ENCODE results near the gene NT5DC2. TPM values are rescaled to one million over a fixed set of nuclear protein-coding genes. Genes with fewer than 3 reads are reported as not detected.

The NT5DC2 gene
- total and polyA plus RNA-seq, 8 donors = 4.6 to 56.2 (median 21.6) TPM

DNA sequence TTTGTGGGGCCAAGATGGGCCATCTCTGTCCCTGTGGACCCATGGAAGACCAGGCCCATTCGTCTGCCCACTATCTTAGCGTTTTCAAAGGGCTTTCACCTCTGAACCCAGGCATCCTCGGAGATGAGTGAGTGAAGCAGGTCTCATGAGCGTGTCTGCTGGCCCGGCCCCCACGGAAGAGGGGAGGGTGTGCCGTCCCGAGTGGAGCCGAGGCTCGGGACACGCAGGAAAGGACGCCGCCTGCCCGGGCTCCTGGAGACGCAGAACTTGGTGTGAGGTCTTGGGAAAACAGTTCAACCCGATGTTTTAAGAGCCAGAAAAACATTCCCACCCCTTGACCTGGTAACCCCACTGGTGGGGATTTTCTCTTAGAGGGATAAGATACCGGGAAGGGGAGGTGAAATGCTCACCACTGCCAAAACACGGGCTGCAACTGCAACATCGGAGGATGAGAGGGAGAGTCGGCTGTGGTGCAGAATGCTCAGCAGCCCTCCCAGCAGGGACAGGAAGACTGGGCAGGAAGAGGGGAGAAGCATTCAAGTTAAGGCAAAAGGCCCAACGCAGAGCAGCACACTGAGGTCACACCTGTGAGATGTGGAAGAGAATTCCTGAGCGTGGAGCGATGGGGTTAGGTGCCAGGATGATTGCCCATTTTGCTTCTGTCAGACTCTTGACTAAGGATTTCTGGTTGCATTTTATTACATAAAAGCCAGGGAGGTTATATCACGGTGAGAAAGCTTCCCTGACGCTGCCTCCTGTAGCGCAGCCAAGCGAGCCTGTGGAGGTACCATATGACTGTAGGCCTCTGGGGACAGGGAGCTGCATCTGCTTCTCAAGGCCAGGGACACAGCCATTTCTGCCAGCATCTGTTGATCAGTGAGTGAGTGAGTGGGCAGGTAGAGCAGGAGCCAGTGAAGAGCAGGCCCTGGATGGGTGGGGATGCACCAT, 52.6 kb downstream of the NT5DC2 start:
- H3K4me3 ChIP-seq = no peak overlapping the region
- TF ChIP-seq EP300 (IDR thresholded peaks at IDR 0.05) (no peak), POLR2A (IDR thresholded peaks at IDR 0.05) (no peak), POLR2AphosphoS5 (IDR thresholded peaks at IDR 0.05) (no peak), CTCF (IDR thresholded peaks at IDR 0.05) (no peak)
- peak in 1 of 2 donors; percentile 5 for DNase-seq
- no peaks in the 10 kb centered on the region for H3K9me3 ChIP-seq
- H3K4me1 ChIP-seq = peaks cover 0 to 21% (median 8%) of the 10 kb centered on the region in 4 donors
- H3K27ac ChIP-seq = no peak overlapping the region
- 86 to 92% (median 92%) methylated on average over 23 to 27 of the region's 27 CpGs for WGBS, 5 donors
- intact Hi-C loops (cut with DNase I; ENCODE audit: low total_unique reads) = no loop called here
- no peaks in the 10 kb centered on the region for H3K27me3 ChIP-seq
- peaks cover 72 to 98% (median 96%) of the 10 kb centered on the region in 4 donors for H3K36me3 ChIP-seq

DNA sequence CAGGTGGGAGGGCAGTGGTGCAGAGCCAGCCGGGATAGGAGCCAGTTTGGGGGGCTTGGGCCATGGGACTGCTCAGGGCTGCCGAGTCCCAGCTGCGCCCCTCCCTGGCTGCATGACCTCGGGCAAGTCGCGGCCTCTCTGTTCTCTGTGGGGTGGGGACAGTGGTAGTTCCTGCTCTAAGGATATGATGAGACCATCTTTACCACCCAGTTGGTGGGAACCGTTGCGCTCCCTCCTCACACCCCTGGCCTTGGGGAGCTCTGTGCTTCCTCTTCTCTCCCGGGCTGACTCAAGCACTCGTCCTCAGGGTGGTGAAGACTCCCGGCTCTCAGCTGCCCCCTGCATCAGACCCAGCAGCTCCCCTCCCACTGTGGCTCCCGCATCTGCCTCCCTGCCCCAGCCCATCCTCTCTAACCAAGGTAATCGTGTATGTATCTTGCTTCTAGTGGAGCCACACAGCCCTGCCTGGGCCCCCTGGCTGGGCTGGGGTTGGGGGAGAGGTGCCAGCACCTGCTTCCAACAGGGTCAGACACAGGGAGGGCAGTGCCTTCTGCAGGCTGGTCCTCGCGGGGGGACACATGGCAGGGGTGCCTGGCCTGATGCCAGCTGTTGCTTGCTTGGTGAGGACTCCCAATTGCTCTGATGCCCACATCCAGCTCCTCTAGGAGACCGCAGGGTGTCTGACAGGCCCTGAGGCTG, 53.6 kb downstream of the NT5DC2 start:
- WGBS, 5 donors = 83 to 93% (median 87%) methylated on average over 15 to 16 of the region's 16 CpGs
- H3K27ac ChIP-seq = no peak overlapping the region
- intact Hi-C loops (cut with DNase I; ENCODE audit: low total_unique reads) = no loop called here
- peaks cover 0 to 21% (median 8%) of the 10 kb centered on the region in 4 donors for H3K4me1 ChIP-seq
- H3K36me3 ChIP-seq = peaks cover 75 to 98% (median 96%) of the 10 kb centered on the region in 4 donors
- H3K9me3 ChIP-seq = no peaks in the 10 kb centered on the region
- peak in 1 of 2 donors; percentile 3 for DNase-seq
- TF ChIP-seq POLR2AphosphoS5 (IDR thresholded peaks at IDR 0.05) (no peak), POLR2A (IDR thresholded peaks at IDR 0.05) (no peak), CTCF (IDR thresholded peaks at IDR 0.05) (no peak), EP300 (IDR thresholded peaks at IDR 0.05) (no peak)
- H3K4me3 ChIP-seq = no peak overlapping the region
- H3K27me3 ChIP-seq = no peaks in the 10 kb centered on the region

GRCh38 chr3:52479037-52479876, 54.4 kb downstream of the NT5DC2 start:
- H3K4me1 ChIP-seq = peaks cover 0 to 14% (median 5%) of the 10 kb centered on the region in 4 donors
- 94 to 98% (median 96%) methylated on average over 7 of the region's 7 CpGs for WGBS, 5 donors
- DNase-seq = no peak
- H3K27me3 ChIP-seq = no peaks in the 10 kb centered on the region
- no peak overlapping the region for H3K4me3 ChIP-seq
- no peak overlapping the region for H3K27ac ChIP-seq
- H3K9me3 ChIP-seq = no peaks in the 10 kb centered on the region
- TF ChIP-seq POLR2AphosphoS5 (IDR thresholded peaks at IDR 0.05) (no peak), CTCF (IDR thresholded peaks at IDR 0.05) (no peak), POLR2A (IDR thresholded peaks at IDR 0.05) (no peak), EP300 (IDR thresholded peaks at IDR 0.05) (no peak)
- intact Hi-C loops (cut with DNase I; ENCODE audit: low total_unique reads) = no loop called here
- H3K36me3 ChIP-seq = peaks cover 80 to 98% (median 97%) of the 10 kb centered on the region in 4 donors

DNA sequence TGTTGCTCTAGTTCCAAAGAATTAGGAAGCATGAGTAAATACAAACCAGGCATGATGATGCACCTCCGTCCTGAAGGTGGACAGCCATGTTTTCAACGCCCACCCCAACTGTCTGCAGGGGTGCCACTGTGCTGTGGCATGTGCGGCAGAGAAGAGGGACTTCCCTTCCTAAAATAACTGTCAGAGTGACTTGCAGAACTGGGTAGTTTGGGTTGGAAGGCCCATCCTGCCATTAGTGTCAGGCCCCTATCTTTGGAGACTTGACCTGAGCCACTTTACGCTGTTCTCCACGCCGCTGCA, 55.9 kb downstream of the NT5DC2 start:
- no peaks in the 10 kb centered on the region for H3K27me3 ChIP-seq
- H3K9me3 ChIP-seq = no peaks in the 10 kb centered on the region
- H3K4me1 ChIP-seq = no peaks in the 10 kb centered on the region
- WGBS, 5 donors = 92 to 97% (median 95%) methylated on average over 6 of the region's 6 CpGs
- intact Hi-C loops (cut with DNase I; ENCODE audit: low total_unique reads) = no loop called here
- DNase-seq = no peak
- no peak overlapping the region for H3K27ac ChIP-seq
- TF ChIP-seq POLR2AphosphoS5 (IDR thresholded peaks at IDR 0.05) = no peak
- TF ChIP-seq EP300 (IDR thresholded peaks at IDR 0.05) = no peak
- no peak for TF ChIP-seq CTCF (IDR thresholded peaks at IDR 0.05)
- no peak for TF ChIP-seq POLR2A (IDR thresholded peaks at IDR 0.05)
- H3K4me3 ChIP-seq = no peak overlapping the region
- peaks cover 92 to 100% (median 100%) of the 10 kb centered on the region in 4 donors for H3K36me3 ChIP-seq
